Testis (tissue), 2 donors: ENCODE measurements around the gene HS3ST3A1.

ENCODE experiments used
- POLR2A ChIP-seq: fragments of 450-650 bp; IDR thresholded peaks from one replicate; pipeline ENCODE4 v1.6.1; 2017; ENCODE audit warnings: antibody characterized with exemption, mild to moderate bottlenecking, moderate library complexity
- TF ChIP-seq, protein P1 (sequence below), 3 experiments: fragments of 450-650 bp in 2 of 3; fragments of 200-600 bp in 1 of 3; sonication (generic) in 1 of 3; IDR thresholded peaks; one replicate each; pipeline ENCODE4 v1.5.1; 2016 to 2019; ENCODE audit warnings: antibody characterized with exemption in 3 of 3, mild to moderate bottlenecking in 2 of 3, moderate library complexity in 1 of 3

GRCh38 chr17:13495423-13495822, 106.3 kb downstream of the HS3ST3A1 start:
- no peak for TF ChIP-seq POLR2A
- TF ChIP-seq, protein P1, sequence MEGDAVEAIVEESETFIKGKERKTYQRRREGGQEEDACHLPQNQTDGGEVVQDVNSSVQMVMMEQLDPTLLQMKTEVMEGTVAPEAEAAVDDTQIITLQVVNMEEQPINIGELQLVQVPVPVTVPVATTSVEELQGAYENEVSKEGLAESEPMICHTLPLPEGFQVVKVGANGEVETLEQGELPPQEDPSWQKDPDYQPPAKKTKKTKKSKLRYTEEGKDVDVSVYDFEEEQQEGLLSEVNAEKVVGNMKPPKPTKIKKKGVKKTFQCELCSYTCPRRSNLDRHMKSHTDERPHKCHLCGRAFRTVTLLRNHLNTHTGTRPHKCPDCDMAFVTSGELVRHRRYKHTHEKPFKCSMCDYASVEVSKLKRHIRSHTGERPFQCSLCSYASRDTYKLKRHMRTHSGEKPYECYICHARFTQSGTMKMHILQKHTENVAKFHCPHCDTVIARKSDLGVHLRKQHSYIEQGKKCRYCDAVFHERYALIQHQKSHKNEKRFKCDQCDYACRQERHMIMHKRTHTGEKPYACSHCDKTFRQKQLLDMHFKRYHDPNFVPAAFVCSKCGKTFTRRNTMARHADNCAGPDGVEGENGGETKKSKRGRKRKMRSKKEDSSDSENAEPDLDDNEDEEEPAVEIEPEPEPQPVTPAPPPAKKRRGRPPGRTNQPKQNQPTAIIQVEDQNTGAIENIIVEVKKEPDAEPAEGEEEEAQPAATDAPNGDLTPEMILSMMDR (IDR thresholded peaks at IDR 0.05) = no peak
